Left ventricle myocardium superior (tissue), 1 donor: ENCODE measurements around the gene STK32C. TPM values are rescaled to one million over a fixed set of nuclear protein-coding genes. Genes with fewer than 3 reads are reported as not detected.

Experiments used
- ATAC-seq: fragments of 200-7000 bp; cut with Tn5 transposase; one replicate; pipeline ENCODE4 v1.9.1; 2020; ENCODE audit warnings: mild to moderate bottlenecking, moderate library complexity
- DNase-seq: peaks from one replicate; pipeline ENCODE4 v3.0.0-alpha.2; 2020
- intact Hi-C: fragments of 100-400 bp; cut with micrococcal nuclease; formaldehyde crosslinking; loops from one replicate; pipeline ENCODE4 v1.11.0; 2022
- total RNA-seq: library from RNA; stranded (reverse); fragmentation: NEBNext Ultra II Directional; extraction: Animal tissue kit (Norgen Biotek cat#: 25700); gene quantifications from one replicate; pipeline ENCODE4 v1.2.1, GENCODE V29; 2021
- donor health status: DM: no; HTN: yes; CAD: no; lungs with severe emphysema.

STK32C gene
- total RNA-seq, 1 donor from 2014 or later, result 4.9 TPM

DNA sequence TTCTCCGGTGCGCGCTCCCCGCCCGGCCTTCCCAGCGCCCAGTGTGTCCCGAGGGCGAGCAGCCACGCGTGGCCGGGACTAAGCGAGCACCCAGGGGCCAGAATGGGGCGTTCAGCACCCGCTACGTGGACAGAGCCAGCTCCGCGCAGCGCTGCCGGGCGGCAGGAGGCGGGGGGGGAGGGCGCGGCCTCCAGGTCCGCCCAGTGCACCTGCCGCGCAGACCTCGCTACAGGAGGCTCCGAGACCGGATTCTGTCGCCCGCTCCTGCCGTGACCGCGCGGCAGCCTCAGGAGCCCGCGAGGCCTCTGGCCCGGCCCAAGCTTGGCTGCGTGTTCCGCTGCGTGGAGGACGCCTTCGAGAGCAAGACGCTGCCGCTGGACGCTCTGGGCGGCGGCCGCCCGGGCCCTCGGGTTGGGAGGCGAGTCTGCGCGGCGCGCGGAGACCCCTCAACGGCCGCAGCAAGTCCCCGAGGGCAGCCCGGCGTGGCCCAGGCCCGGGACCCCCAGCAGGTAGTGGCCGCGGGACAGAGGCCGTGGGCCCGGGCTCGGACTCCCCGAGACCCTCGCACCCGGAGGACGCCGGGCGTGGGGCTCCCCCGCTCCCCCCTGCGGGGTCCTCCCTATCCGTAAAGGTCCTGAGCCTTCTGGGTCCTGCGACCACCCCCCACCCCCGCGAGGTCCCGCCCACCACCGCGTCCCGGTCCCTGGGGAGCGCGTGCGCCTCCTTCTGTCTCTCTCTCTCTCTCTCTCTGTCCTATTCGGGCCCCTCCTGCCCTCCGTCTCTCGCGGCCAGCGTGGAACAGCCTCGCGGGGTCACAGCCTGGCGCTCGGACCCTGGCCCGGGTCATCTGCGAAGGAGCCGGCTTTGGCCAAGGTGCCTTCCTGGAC, 121.9 kb downstream of the STK32C start:
- ATAC-seq (peak; percentile 80), DNase-seq (peak; percentile 78)
- intact Hi-C loops, result no loop called here

DNA sequence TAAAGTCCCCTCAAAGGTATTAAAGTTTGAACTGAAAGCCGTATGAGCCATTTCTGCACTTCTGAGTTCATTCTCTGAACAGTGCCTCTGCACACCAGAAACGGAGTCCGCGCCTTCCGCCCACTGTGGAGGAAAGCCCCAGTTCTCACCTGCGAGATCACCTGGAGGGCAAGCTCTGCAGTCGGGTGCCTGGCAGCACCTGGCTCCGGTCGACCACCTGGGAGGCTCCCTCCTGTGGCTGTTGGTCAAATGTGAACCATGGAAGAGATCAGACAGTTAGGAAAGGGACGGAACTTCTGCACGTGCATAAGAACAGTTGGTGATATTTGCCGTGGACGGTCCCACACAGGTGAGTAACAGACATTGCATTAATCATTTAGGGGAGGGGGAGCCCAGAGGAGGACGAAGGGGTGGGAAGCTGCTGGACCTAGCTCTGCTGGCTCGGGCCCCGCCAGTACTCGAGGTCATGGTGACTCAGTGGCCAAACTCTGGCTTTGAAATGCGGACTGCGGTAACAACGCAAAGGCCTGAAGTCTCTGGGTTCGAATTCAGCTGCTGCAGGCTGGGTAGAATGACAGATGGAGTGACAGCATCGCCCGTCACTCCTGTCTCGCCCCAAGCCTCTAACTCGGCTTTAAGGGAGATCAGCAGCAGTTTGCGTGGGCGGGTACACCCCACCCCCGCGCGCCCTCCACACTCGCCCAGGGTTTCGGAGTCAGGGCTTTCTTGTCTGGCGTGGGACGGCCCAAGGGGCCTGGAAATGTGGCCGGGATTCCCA, 122.7 kb downstream of the STK32C start:
- intact Hi-C loops, result no loop called here
- DNase-seq (no peak), ATAC-seq (no peak)

DNA sequence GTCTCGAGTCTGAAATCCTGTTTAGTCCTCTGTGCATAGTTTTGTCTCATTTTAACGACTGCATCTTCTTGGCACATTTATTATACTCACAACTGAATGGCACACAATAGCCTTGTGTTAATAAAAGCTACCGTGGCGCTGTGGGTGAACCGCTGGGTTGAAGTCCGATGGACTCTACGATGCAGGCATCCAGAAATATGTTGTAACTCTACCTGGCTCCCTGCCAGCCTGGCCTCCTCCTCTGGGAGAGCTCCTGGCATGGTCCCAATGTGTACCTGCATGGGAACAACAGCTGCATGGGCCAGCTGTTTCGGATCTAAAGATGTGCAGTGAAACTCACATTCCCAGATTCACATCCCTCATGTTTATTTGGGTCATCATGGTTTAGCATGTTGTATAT, 124.7 kb downstream of the STK32C start:
- DNase-seq, result peak; percentile 31
- intact Hi-C loops, result no loop called here
- ATAC-seq, result no peak

DNA sequence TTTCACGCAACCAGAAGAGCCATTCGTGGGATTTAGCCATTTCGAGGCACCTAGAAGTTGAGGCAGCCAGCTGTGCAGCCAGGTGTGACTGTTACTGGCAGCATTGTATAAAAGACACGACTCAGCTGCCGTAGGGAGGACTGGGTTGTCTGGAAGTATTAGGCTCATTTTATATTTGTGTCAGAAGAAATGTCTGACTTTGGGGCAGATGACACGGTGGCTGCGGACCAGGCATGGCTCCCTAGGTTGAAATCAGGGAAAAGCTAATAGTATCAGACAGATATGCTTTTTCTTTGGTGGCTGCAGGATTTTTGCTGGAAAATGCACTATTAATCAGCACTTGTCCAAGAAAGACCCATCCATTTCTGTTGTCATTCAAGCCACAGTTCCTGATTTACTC, 125.2 kb downstream of the STK32C start:
- intact Hi-C loops, result no loop called here
- no peak for DNase-seq
- ATAC-seq, result no peak

DNA sequence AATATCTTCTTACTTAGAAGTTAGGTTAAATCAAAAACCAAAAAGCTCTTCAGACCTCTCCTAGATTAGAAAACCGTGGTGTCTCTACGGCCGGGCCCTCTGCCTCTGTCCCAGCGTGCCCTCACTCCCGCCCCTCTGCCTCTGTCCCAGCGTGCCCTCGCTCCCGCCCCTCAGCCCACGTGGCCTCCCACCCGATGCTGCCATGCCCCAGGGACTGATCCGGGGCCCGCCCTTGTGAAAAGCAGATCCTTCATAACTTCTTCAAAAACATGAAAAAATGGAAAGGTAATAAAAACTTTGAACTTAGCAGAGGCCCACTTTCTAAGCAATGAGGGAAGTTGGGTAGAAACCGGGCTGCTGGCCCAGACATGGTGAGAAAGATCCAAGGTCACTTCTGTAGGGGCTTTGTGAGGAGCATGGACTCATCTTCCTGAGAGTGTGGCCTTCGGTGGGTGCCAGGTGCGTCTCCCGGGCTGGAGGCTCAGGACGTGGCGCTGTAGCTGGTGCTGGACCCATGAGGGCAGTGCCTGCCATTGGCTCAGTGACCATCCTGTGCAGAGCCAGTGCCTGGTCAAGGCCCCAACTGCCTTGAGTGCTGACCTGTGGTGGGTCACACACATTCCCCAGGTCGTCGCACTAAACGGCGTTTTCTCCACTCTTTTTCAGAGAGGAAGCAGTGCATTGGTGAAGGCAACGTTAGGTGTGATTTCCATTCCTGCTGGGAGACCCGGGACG, 125.9 kb downstream of the STK32C start:
- DNase-seq (no peak), ATAC-seq (no peak)
- intact Hi-C loops, result no loop called here

DNA sequence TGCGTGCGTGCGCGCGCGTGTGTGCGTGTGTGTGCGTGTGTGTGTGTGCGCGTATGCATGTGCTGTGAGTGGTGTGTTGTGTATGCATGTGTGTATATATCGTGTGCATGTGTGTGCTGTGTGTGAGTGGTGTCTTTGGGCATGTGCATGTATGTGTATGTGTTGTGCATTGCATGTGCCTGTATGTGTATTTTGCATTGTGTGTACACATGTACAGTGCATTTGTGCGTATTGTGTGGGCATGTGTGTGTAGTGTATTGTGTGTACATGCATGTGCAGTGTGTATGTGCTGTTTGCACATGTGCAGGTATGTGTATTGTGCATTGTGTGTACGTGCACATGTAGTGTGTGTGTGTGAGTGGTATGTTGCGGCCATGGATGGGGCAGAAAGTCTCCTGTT, 127.0 kb downstream of the STK32C start:
- intact Hi-C loops, result no loop called here
- ATAC-seq, result no peak
- no peak for DNase-seq

DNA sequence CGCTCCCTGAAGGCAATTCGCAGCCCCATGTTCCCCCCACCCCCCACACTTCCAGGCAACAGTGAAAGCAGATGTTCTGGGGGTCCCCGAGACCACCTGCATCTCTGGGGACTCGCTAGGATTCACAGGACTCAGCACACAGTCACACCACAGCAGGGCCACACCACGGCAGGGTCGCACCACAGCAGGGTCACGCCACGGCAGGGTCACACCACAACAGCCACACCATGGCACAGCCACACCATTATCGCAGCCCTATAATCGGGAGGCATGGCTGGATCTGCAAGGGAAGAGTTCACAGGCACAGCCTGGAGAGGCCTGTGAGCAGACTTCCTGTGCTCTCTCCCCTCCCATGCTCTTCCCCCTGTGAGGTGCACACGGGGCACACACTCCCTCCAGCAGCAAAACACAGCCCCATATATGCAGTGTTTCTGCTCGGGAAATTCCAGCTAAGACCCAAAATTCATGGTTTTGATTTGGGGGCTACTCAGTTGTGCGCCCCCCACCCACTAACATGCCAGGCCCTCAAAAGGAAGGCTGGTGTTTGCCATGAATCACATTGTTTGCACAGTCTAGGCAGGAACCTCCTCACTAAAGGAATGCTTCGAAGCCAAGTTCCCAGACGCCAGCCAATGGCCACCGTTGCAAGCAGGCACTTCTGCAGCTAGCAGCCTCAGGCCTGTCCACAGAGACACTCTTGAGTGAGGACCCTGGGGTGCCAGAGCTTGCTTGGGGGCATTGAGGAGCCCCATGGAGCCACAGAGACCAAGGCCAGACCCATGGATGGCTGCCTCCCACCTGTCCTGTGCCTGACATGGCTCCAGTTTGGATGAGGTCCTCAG, 128.0 kb downstream of the STK32C start:
- intact Hi-C loops, result no loop called here
- no peak for ATAC-seq

DNA sequence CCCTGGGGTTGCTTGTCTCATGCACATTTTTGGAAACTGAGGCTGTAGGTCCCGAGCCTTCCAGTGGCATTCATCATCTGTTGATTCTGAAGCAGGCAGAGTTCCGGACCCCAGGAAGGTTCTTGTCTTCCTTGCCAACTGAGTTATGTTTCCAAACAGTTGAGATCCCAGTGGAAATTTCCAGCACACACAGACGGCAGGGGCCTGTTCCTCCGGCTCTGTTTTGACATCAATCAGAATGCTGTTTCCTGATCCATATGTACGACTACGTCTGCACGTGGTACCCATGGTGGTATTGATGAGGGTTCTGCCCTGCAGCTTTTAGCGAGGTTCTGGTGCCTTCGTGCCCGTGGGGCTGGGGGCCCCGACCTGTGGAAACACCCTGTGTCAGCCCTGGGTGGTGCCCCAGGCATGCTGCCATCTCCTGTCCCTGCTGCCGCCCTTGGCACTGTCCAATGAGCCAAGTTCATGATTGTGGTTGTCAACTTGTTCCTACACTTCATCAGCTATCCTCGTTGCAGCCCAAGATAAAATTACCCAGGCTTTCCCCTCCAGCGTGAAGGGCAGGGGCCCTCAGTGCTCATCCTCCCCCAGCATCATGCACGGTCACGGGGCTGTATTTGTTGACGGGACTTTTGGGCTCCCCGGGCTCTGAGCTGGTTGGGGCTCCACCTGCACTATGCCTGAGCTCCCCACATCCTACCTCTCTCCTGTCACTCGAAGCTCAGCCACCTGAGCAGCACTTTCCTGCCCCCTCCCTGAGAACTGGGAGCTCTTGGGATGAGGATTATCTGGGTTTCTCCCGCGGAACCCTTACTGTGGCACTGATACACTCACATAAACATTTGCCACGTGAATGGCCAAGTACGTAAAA, 128.8 kb downstream of the STK32C start:
- DNase-seq, result peak; percentile 48
- intact Hi-C loops, result no loop called here
- peak; percentile 77 for ATAC-seq

More for the DNA sequence above, 128.0 kb downstream of the STK32C start:
- DNase-seq, result no peak

DNA sequence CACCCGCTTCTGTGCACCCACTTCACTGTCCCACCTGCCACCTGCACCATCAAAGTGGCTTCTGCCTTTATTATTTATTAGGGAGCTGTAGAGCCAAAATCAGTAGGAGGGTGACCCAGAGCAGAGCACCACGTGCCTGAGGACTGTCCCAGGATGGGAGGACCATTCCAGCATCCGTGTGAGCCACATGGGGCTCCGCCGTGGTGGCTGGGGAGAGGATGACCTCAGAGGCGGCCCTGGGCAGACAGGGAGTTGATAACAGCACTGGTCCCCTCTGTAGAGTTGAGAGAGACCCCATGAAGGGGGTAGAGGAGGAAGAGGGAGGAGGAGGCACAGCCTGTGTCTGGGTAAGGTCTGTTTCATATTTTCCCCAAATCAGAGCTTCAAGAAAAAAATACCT, 129.7 kb downstream of the STK32C start:
- no peak for DNase-seq
- ATAC-seq, result no peak
- intact Hi-C loops, result no loop called here

DNA sequence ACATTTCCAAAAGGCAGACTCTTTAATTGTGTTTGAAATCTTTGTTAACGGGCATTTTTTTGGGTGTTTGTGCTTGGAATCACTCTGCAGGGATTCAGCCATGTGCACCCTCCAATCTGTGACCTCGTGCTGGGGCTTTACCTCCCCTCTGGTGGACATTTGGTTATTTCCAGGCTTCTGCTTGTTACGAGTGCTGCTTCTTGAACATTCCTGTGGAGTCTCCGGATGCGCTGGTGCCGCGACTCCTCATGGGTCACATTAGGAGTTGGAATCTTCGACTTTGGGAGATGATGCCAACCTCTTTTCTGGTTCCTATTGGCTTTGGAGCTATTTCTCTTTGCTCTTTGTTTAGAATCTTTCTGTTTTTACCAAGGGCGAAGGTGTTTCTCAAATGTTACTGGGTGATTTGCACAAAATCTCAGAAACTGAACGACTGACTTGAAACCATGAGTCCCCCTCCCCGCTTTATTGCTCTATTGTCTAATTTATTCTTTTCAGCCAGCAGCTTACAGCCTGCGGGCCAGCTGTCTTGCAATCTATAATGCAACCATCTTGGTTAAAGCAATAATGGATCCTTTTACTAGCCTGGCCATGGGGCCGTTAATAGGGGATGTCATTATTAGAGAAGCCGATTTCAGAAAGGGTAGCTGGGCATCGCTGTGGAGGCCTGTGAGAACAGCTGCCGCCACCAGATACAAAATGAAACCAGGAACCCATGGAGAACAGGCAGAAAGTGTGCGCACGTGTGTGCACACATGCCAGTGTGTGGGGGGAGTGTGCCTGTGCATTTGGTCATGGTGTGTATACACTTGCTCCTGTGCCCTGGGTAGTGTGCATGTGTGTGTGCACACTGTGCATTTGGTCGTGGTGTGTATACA, 130.9 kb downstream of the STK32C start:
- ATAC-seq, result no peak
- intact Hi-C loops, result no loop called here
- no peak for DNase-seq

DNA sequence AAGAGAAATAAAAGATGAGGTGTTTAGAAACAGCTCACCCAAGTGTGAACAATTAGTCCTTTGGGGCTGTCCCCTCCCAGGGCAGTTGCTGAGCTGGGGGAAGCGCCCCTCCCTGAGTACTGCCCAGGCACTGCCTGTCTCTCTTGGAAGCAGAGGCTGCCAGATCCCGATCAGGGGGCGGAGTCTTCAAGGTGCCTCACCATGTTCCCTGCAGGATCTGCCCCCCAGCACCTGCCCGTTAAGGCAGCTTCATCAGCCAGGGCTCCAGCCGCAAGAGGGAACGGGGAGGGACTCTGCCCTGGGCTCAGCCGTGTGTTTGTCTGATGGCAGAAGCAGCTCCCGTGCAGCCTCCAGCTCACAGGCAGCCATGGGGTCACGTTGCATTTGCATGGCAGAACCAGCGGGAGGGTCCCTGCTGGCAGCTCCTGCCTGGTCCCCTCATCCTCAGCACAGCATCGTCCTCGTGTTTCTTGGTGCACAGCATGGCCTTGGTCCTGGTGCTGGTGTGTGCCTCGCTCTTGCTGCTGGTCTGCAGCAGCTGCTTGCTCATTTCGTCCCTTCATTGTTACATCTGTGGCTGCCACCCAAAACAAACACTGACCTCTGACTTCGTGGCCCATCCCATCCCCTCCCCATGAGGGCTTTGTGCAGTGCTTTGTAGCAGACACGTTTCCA, 131.7 kb downstream of the STK32C start:
- DNase-seq (no peak), ATAC-seq (peak; percentile 29)
- intact Hi-C loops, result no loop called here

DNA sequence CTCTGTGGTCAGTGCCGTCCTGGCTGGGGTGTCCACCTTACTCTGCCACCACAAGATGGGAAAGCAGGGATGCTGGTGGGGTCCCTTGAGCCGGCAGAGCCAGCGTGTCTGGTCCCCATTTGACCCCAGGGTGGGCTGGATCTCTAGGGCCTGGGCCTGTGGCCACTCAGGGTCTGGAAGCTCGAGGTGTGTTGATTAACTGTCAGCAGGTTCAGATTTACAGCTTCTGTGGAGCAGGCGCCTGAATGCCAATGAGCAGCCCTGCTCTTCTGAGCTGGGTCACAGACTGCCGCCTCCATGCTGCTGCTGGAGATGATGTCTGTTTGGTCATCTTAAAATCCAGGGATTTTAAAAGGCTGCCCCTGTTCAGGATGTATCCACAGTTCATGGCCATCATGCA, 132.3 kb downstream of the STK32C start:
- intact Hi-C loops, result no loop called here
- no peak for ATAC-seq
- peak; percentile 17 for DNase-seq

DNA sequence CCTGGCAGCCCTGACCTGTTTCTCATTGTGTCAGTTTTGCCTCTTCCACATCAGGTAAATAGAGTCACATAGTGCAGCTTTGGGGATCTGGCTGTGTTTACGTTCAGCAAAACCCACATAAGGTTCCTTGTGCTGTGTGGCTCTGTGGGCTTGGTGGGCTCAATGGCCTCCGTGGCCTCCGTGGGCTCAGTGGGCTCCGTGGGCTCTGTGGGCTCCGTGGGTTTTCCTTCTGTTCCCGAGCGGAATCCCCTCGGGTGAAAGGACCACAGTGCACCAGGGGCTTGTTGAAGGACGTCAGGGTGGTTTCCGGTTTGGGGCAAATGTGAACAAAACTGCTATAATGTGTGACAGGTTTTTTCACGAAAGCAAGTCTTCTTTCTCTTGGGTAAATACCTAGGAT, 133.5 kb downstream of the STK32C start:
- ATAC-seq, result no peak
- no peak for DNase-seq
- intact Hi-C loops, result no loop called here

DNA sequence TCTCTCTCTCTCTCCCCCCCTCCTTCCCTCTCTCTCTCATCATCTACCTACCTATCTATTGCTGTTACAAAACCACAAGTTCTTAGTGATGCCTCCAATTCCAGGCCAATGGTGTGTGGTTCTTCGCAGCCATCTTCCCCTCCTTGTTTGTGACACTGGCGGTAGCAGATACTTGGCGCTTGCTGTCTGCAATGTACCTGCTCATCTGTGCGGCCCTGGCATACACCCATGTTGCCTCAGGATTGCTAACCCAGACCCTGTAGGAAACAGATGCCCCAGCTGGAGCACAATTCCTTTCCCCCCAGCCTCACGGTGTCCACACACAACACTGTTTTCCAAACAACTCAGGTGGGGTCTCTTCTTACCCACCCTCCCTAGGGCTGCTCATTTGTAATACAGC, 134.6 kb downstream of the STK32C start:
- ATAC-seq, result no peak
- intact Hi-C loops, result no loop called here
- peak; percentile 12 for DNase-seq

DNA sequence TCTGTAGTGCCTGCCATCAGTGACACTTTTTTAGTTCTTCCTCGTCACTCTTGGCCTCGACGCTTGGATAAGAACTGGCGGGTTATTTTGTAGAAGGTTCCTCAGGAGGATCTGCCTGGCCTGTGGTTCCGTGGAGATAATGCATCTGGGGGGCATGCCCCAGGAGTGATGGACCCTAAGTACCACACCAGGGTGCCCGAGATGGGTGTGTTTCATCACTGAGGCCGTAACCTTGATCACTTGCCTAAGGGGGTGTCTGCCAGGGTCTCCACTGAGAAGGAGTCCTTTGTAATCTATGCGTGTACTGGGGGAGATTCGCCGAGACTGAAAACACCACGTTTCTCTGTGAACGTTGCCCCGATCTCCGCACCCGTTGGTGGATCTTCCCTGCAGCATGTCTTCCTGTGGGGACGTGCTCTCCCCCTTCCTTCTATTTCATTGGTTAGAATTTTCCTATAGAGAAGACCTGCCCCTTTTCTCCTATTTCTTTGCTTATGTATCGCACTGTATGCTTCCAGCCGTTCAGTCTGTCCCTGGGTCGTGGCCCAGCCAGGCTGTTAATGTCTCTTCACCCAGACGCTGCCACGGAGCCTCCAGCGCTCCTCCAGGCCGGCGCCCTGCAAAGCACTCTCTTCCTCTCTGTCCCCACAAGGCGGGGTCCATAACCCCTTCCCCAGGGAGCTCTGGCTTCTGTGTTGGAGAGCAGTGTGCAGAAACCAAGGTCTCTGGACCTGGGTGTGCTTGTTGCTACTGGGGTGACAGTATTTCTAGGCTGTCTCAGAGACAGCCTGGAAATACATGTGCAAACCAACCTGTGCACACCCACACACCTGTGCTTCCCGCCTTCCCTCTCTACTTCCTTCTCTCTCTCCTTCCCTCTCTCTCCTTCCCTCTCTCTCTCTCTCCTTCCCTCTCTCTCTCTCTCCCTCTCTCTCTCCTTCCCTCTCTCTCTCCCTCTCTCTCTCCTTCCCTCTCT, 135.4 kb downstream of the STK32C start:
- no peak for ATAC-seq
- peak; percentile 5 for DNase-seq
- intact Hi-C loops, result no loop called here
